BJ (cell line): ENCODE results near the gene ADAMTS17. TPM values are rescaled to one million over a fixed set of nuclear protein-coding genes. Genes with fewer than 3 reads are reported as not detected.

Source experiments
- CTCF ChIA-PET: fragments of 350-600 bp; formaldehyde crosslinking; extraction: SDS; loops from one replicate; lab custom pipeline; 2021; ENCODE audit warnings: antibody characterized with exemption, inconsistent platforms; lab: Yijun Ruan, JAX
- POLR2A ChIA-PET: fragments of 300-600 bp; sonication (Branson Sonifier 250); formaldehyde crosslinking; extraction: SDS; loops from one replicate; lab custom pipeline; 2021; ENCODE audit warnings: antibody characterized with exemption; lab: Charles Lee
- DNase-seq: peaks from one replicate; pipeline ENCODE4 v3.0.0-alpha.2; 2011; ENCODE audit warnings: low read depth
- H3K27me3 ChIP-seq: 2 replicates; pipeline ENCODE4 v1.6.0; 2011; ENCODE audit warnings: low read length; ENCODE audit not compliant: control insufficient read depth, insufficient read depth
- H3K36me3 ChIP-seq: 2 replicates; pipeline ENCODE4 v1.5.1; 2011; ENCODE audit warnings: low read length; ENCODE audit not compliant: control insufficient read depth, insufficient read depth
- H3K4me3 ChIP-seq: 2 replicates; pipeline ENCODE4 v1.5.1; 2011; ENCODE audit warnings: low read depth, mild to moderate bottlenecking, control low read depth, low read length
- CTCF ChIP-seq: IDR thresholded peaks from 2 replicates; pipeline ENCODE4 v1.5.1; 2011; ENCODE audit warnings: low read depth, mild to moderate bottlenecking, control low read depth, inconsistent platforms, low read length, moderate library complexity; ENCODE audit not compliant: insufficient read depth
- polyA plus RNA-seq: library from polyadenylated mRNA; depleted of rRNA; stranded (reverse); fragments of >200 nt; gene quantifications from 2 replicates; pipeline ENCODE4 v1.2.3, GENCODE V29; 2011

Gene ADAMTS17
- polyA plus RNA-seq, 1 experiment = not detected

- CTCF ChIA-PET = no interaction called here
- DNase-seq = no peak
- Histone ChIP-seq H3K27me3 (no peaks in the 10 kb centered on the region), H3K4me3 (no peak overlapping the region), H3K36me3 (no peaks in the 10 kb centered on the region)
- no peak for TF ChIP-seq CTCF
- POLR2A ChIA-PET = no interaction called here
Observed at GRCh38 chr15:100043692-100044091, 298.1 kb downstream of the ADAMTS17 start.

GRCh38 chr15:100043068-100043641, 298.6 kb downstream of the ADAMTS17 start:
- H3K27me3 ChIP-seq = no peaks in the 10 kb centered on the region
- no peaks in the 10 kb centered on the region for H3K36me3 ChIP-seq
- DNase-seq = peak; percentile 42
- no peak for TF ChIP-seq CTCF
- no peak overlapping the region for H3K4me3 ChIP-seq
- CTCF ChIA-PET = no interaction called here
- POLR2A ChIA-PET = no interaction called here

- H3K4me3 ChIP-seq = no peak overlapping the region
- CTCF ChIA-PET = no interaction called here
- no peak for TF ChIP-seq CTCF
- no peaks in the 10 kb centered on the region for H3K27me3 ChIP-seq
- DNase-seq = no peak
- POLR2A ChIA-PET = no interaction called here
- no peaks in the 10 kb centered on the region for H3K36me3 ChIP-seq
Observed at GRCh38 chr15:100042558-100042957, 299.2 kb downstream of the ADAMTS17 start.

GRCh38 chr15:100041127-100041828, 300.5 kb downstream of the ADAMTS17 start:
- POLR2A ChIA-PET = no interaction called here
- Histone ChIP-seq H3K4me3 (no peak overlapping the region), H3K27me3 (no peaks in the 10 kb centered on the region), H3K36me3 (no peaks in the 10 kb centered on the region)
- CTCF ChIA-PET = no interaction called here
- TF ChIP-seq CTCF = no peak
- no peak for DNase-seq

GRCh38 chr15:100039994-100040393, 301.8 kb downstream of the ADAMTS17 start:
- ChIA-PET POLR2A (no interaction called here), CTCF (no interaction called here)
- DNase-seq = no peak
- Histone ChIP-seq H3K4me3 (no peak overlapping the region), H3K36me3 (no peaks in the 10 kb centered on the region), H3K27me3 (no peaks in the 10 kb centered on the region)
- no peak for TF ChIP-seq CTCF
